ENCODE results near the gene IQCF5. TPM values are rescaled to one million over a fixed set of nuclear protein-coding genes. Genes with fewer than 3 reads are reported as not detected.
"Not testable (repeated sequence)": the region's sequence is repeated elsewhere in the genome, so short reads cannot be mapped to it uniquely, and the experiment has no call there.

IQCF5 gene
- total RNA-seq, 4 donors from 2014 or later: not detected

DNA sequence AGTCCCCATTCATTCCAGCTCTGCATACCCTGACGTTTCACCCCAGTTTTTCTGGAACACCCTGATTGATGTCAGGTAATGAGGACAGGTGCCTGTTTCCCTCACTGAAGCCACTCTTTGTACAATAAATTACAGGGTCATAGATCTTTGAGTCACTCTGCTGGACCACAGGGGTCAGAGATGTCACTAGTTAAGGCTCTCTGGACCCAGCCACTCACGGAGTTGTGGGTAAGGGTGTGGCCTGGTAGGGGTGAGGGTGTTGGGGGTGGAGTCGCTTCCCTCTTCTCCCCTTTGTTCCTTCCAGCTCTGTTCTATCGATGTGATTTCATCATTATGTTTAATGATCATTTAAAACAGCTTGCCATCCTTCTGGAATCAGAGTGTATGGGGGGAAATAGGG, 512 bp downstream of the IQCF5 start:
- no peak for DNase-seq
- H3K27me3 ChIP-seq: no peaks in the 10 kb centered on the region
- H3K9me3 ChIP-seq: no peaks in the 10 kb centered on the region
- TF ChIP-seq CTCF (IDR thresholded peaks at IDR 0.05) (no peak), POLR2A (IDR thresholded peaks at IDR 0.05) (no peak)
- no peaks in the 10 kb centered on the region for H3K4me1 ChIP-seq
- intact Hi-C loops (cut with DNase I): no loop called here
- 65 to 68% methylated on average over 4 of the region's 4 CpGs for WGBS, 2 donors
- no peaks in the 10 kb centered on the region for H3K36me3 ChIP-seq
- no peak overlapping the region for H3K4me3 ChIP-seq (replicated peaks in 1 of 3)
- no peak overlapping the region for H3K27ac ChIP-seq

GRCh38 chr3:51874411-51874810, 990 bp downstream of the IQCF5 start:
- H3K4me1 ChIP-seq: no peaks in the 10 kb centered on the region
- no peak overlapping the region for H3K27ac ChIP-seq
- H3K9me3 ChIP-seq: no peaks in the 10 kb centered on the region
- H3K36me3 ChIP-seq: no peaks in the 10 kb centered on the region
- 76 to 90% methylated on average over 2 of the region's 2 CpGs for WGBS, 2 donors
- no peak for DNase-seq
- H3K27me3 ChIP-seq: no peaks in the 10 kb centered on the region
- intact Hi-C loops (cut with DNase I): no loop called here
- H3K4me3 ChIP-seq (replicated peaks in 1 of 3): no peak overlapping the region
- TF ChIP-seq POLR2A (IDR thresholded peaks at IDR 0.05) (no peak), CTCF (IDR thresholded peaks at IDR 0.05) (no peak)

DNA sequence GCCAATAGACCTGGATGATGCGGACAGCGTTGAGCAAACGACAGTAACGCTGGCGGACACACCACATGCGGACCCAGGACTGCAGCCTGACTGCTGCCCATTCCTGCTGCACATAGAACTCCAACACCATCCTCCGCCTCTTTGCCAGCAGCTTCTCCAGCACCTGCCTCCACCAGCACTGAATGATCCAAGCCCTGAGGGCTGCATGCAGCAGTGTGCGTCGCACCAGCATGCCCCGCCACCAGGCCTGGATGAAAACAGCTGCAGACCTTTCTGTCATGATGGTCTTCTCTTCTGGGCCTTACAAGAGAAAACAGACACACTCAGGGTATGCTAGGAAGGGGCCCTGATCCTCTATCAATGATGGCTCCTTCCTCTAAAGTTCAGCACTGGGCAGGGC, 1.5 kb downstream of the IQCF5 start:
- no peak for DNase-seq
- no peak overlapping the region for H3K4me3 ChIP-seq (replicated peaks in 1 of 3)
- WGBS, 2 donors: 93 to 98% methylated on average over 9 to 10 of the region's 10 CpGs
- no peaks in the 10 kb centered on the region for H3K9me3 ChIP-seq
- no peaks in the 10 kb centered on the region for H3K4me1 ChIP-seq
- no peaks in the 10 kb centered on the region for H3K36me3 ChIP-seq
- H3K27ac ChIP-seq: no peak overlapping the region
- intact Hi-C loops (cut with DNase I): no loop called here
- no peaks in the 10 kb centered on the region for H3K27me3 ChIP-seq
- TF ChIP-seq CTCF (IDR thresholded peaks at IDR 0.05): no peak
- TF ChIP-seq POLR2A (IDR thresholded peaks at IDR 0.05): no peak

- H3K4me1 ChIP-seq: no peaks in the 10 kb centered on the region
- no peak for TF ChIP-seq POLR2A (IDR thresholded peaks at IDR 0.05)
- TF ChIP-seq CTCF (IDR thresholded peaks at IDR 0.05): no peak
- no peaks in the 10 kb centered on the region for H3K27me3 ChIP-seq
- H3K36me3 ChIP-seq: no peaks in the 10 kb centered on the region
- intact Hi-C loops (cut with DNase I): no loop called here
- no peaks in the 10 kb centered on the region for H3K9me3 ChIP-seq
- no peak overlapping the region for H3K27ac ChIP-seq
- no peak overlapping the region for H3K4me3 ChIP-seq (replicated peaks in 1 of 3)
- no peak for DNase-seq
- 53 to 70% methylated on average over 1 of the region's 1 CpG for WGBS, 2 donors
Measured at GRCh38 chr3:51873253-51873766, 2.1 kb downstream of the IQCF5 start.

GRCh38 chr3:51869304-51869703, 6.1 kb downstream of the IQCF5 start:
- no peak overlapping the region for H3K4me3 ChIP-seq (replicated peaks in 1 of 3)
- no peaks in the 10 kb centered on the region for H3K36me3 ChIP-seq
- intact Hi-C loops (cut with DNase I): no loop called here
- H3K9me3 ChIP-seq: no peaks in the 10 kb centered on the region
- WGBS, 2 donors: 49 to 58% methylated on average over 2 of the region's 2 CpGs
- DNase-seq: no peak
- no peak for TF ChIP-seq POLR2A (IDR thresholded peaks at IDR 0.05)
- TF ChIP-seq CTCF (IDR thresholded peaks at IDR 0.05): no peak
- no peaks in the 10 kb centered on the region for H3K27me3 ChIP-seq
- H3K4me1 ChIP-seq: no peaks in the 10 kb centered on the region
- H3K27ac ChIP-seq: no peak overlapping the region

GRCh38 chr3:51868896-51869295, 6.5 kb downstream of the IQCF5 start:
- intact Hi-C loops (cut with DNase I): not testable (repeated sequence)
- WGBS, 2 donors: 84 to 88% methylated on average over 1 of the region's 1 CpG

More at GRCh38 chr3:51868896-51869295, 6.5 kb downstream of the IQCF5 start:
- not testable (repeated sequence) for H3K36me3 ChIP-seq; H3K9me3 ChIP-seq; H3K27ac ChIP-seq; DNase-seq; H3K4me3 ChIP-seq (replicated peaks in 1 of 3); H3K27me3 ChIP-seq; H3K4me1 ChIP-seq

Data from thyroid gland (tissue), 4 donors.